SK-N-MC (cell line): ENCODE data around the gene ASTN2.

ENCODE experiments used
- DNase-seq: peaks from one replicate; pipeline ENCODE4 v3.0.0-alpha.2; 2011; ENCODE audit warnings: low read depth, low spot score
- H3K27ac ChIP-seq: fragments of 200-600 bp; sonication (generic); 2 replicates; pipeline ENCODE4 v1.5.1; 2016; ENCODE audit warnings: mixed run types
- H3K36me3 ChIP-seq: fragments of 200-600 bp; sonication (generic); 2 replicates; pipeline ENCODE4 v1.6.1; 2017; ENCODE audit warnings: antibody characterized with exemption, low read length, mixed read lengths; ENCODE audit not compliant: insufficient read depth
- H3K4me3 ChIP-seq: fragments of 200-600 bp; sonication (generic); 2 replicates; pipeline ENCODE4 v1.5.1; 2016
- H3K9ac ChIP-seq: fragments of 200-600 bp; sonication (generic); 2 replicates; pipeline ENCODE4 v1.8.0; 2017; ENCODE audit warnings: mixed run types, mixed read lengths; ENCODE audit not compliant: insufficient read length
- H3K9me3 ChIP-seq: fragments of 200-600 bp; sonication (generic); 2 replicates; pipeline ENCODE4 v1.6.1; 2017; ENCODE audit warnings: low read depth, mild to moderate bottlenecking, antibody characterized with exemption, low read length, moderate library complexity, mixed read lengths
- EZH2 ChIP-seq: fragments of 200-600 bp; sonication (generic); IDR thresholded peaks from one replicate; pipeline ENCODE4 v1.6.1; 2017; ENCODE audit warnings: antibody characterized with exemption
- FOXP2 ChIP-seq: optimal IDR thresholded peaks from 2 replicates; pipeline ENCODE3; 2011; ENCODE audit warnings: mild to moderate bottlenecking, moderate library complexity; ENCODE audit not compliant: insufficient read depth; ENCODE audit errors: extremely low read length, control extremely low read depth
- POLR2AphosphoS5 ChIP-seq: IDR thresholded peaks from 2 replicates; pipeline ENCODE4 v1.6.1; 2012; ENCODE audit warnings: mild to moderate bottlenecking, low read depth, low read length, borderline replicate concordance

ASTN2 gene

DNA sequence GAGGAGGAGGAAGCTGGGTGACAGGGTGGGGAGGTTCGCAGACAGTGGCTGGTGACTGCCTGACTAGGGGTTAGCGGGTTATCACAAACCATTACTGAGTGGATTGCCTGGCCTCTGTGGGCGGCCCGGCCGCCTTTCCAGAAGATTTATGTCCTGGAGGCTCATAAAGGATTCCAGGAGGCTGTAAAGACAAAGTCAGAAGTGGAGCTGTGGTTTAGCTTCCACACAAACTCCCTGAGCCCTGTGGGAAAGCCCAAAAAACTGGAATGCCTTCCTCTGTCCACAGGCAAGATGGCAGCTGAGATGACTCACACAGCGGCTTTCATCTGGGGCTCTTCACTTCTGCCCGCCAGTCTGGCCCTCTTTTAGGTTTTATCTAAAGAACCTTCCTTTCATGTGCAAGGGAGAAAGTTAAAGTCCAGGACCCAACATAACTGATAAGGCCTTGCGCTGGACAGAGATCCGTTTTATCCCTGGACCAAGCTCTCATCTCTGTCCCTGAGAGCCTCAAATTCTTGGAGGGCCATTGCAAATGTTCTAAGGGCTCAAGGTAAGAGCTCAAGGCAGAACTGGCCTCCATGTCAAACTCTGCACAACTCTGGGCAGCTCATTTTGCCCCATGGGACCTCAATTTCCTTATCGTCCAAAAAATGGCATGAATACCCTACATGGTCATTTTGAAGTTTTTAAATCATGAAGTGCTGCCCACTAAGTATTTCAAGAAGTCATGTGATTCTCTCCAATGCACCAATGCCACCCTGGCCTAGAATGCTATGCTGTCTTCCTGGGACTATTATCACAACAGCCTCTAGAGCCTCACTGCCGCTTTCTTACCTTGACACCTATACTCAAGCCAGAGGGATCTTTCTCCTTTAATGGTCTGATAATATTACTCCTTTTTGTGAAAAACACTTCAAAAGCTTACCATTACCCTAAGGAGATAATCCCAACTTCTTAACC is 977.2 kb downstream of the ASTN2 start:
- no peak overlapping the region for H3K9ac ChIP-seq
- H3K36me3 ChIP-seq = no peaks in the 10 kb centered on the region
- no peak overlapping the region for H3K4me3 ChIP-seq
- H3K27ac ChIP-seq = no peak overlapping the region
- TF ChIP-seq FOXP2 (no peak), POLR2AphosphoS5 (no peak), EZH2 (no peak)
- DNase-seq = no peak
- no peaks in the 10 kb centered on the region for H3K9me3 ChIP-seq

DNA sequence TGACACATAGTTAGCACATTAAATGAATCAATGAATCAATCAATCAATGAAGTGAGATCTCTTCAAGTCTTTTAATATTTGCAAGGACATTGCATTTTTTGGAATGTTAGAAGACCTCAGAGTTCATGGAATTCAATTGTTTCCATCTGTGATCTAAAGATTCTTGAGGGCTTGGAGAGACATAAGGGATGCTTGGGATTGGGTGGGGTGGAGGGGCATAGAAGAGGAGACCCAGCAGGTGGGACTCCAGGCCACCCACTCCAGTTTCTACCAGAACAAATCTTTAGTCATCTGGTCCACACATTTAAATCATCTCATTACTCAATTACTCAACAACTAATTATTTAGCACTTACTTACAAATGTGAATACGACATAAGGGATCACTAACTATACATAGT is 978.7 kb downstream of the ASTN2 start:
- Histone ChIP-seq H3K27ac (no peak overlapping the region), H3K36me3 (no peaks in the 10 kb centered on the region), H3K4me3 (no peak overlapping the region), H3K9me3 (no peaks in the 10 kb centered on the region), H3K9ac (no peak overlapping the region)
- TF ChIP-seq EZH2 = no peak
- no peak for TF ChIP-seq FOXP2
- no peak for TF ChIP-seq POLR2AphosphoS5
- DNase-seq = no peak

GRCh38 chr9:116435706-116436105 is 979.2 kb downstream of the ASTN2 start:
- H3K27ac ChIP-seq = no peak overlapping the region
- H3K9ac ChIP-seq = no peak overlapping the region
- no peak overlapping the region for H3K4me3 ChIP-seq
- H3K36me3 ChIP-seq = no peaks in the 10 kb centered on the region
- TF ChIP-seq POLR2AphosphoS5 = no peak
- TF ChIP-seq FOXP2 = no peak
- TF ChIP-seq EZH2 = no peak
- no peaks in the 10 kb centered on the region for H3K9me3 ChIP-seq
- DNase-seq = no peak

DNA sequence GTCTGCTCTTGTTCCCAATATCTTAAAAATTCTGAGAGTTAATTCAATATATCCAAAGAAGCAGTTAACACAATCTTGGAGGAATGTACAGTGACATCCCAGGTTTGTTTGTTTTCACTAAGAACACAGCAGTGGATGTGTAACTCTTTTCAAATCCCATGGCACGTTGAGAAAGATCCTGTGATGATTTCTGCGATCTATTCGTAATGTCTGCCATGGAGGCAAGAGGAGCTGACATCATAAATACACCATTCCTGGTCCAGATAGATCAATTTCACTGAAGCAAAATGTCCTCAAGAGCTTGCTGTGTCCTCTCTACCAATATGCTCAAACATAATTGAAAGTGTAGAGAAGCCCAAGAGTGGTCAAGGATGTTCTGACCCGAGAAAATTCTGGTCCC is 980.5 kb downstream of the ASTN2 start:
- H3K9me3 ChIP-seq = no peaks in the 10 kb centered on the region
- DNase-seq = no peak
- no peak for TF ChIP-seq POLR2AphosphoS5
- no peak for TF ChIP-seq FOXP2
- TF ChIP-seq EZH2 = no peak

DNA sequence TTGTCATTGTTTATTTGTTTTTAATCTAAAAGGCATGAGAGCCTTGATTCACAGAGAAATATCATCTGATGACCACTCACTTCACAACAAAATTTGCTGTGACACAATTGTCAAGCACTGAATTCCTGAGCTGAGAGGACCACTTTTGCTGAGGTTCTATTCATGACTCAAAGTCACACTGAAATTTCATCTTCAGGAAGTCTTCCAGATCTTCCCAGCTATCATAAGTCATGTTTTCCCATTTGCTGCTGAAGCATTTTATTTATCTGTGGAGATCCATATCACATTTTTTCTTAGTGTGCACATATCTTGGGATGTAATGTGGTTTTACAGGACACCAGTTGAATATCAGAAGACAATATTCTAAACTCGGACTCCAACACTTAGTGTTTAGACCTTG is 982.8 kb downstream of the ASTN2 start:
- H3K4me3 ChIP-seq = no peak overlapping the region
- no peaks in the 10 kb centered on the region for H3K9me3 ChIP-seq
- H3K27ac ChIP-seq = no peak overlapping the region
- DNase-seq = no peak
- no peak overlapping the region for H3K9ac ChIP-seq
- TF ChIP-seq EZH2 (no peak), FOXP2 (no peak), POLR2AphosphoS5 (no peak)
- H3K36me3 ChIP-seq = no peaks in the 10 kb centered on the region

More for the DNA sequence above, 980.5 kb downstream of the ASTN2 start:
- Histone ChIP-seq H3K27ac (no peak overlapping the region), H3K4me3 (no peak overlapping the region), H3K36me3 (no peaks in the 10 kb centered on the region), H3K9ac (no peak overlapping the region)

- Histone ChIP-seq H3K9ac (no peak overlapping the region), H3K9me3 (no peaks in the 10 kb centered on the region), H3K36me3 (no peaks in the 10 kb centered on the region), H3K27ac (no peak overlapping the region), H3K4me3 (no peak overlapping the region)
- TF ChIP-seq FOXP2 = no peak
- DNase-seq = no peak
Observed at GRCh38 chr9:116430849-116431248, 984.0 kb downstream of the ASTN2 start.

GRCh38 chr9:116425244-116425643 is 989.6 kb downstream of the ASTN2 start:
- Histone ChIP-seq H3K9me3 (no peaks in the 10 kb centered on the region), H3K27ac (no peak overlapping the region), H3K4me3 (no peak overlapping the region), H3K36me3 (no peaks in the 10 kb centered on the region), H3K9ac (no peak overlapping the region)
- no peak for TF ChIP-seq FOXP2
- TF ChIP-seq POLR2AphosphoS5 = no peak
- no peak for TF ChIP-seq EZH2
- DNase-seq = no peak

DNA sequence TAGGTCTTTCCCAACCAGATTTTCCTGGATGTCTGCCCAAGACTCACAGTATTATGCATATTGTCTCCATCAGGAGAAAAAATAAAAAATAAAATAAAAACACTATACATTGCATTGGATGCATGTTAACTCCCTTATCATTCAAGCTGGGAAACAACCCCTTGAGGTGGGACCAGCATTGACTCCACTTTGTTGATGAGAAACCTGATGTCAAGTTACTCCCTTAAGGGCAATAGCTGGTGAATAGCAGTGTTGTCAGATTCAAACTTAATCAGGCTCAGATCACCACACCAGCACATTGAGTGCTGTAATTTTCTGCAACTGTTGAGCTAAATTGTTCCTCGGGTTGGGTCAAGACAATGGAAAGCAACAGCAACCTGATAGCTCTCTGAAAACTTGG is 991.7 kb downstream of the ASTN2 start:
- Histone ChIP-seq H3K36me3 (no peaks in the 10 kb centered on the region), H3K9me3 (no peaks in the 10 kb centered on the region), H3K9ac (no peak overlapping the region), H3K4me3 (no peak overlapping the region), H3K27ac (no peak overlapping the region)
- no peak for DNase-seq
- no peak for TF ChIP-seq FOXP2

DNA sequence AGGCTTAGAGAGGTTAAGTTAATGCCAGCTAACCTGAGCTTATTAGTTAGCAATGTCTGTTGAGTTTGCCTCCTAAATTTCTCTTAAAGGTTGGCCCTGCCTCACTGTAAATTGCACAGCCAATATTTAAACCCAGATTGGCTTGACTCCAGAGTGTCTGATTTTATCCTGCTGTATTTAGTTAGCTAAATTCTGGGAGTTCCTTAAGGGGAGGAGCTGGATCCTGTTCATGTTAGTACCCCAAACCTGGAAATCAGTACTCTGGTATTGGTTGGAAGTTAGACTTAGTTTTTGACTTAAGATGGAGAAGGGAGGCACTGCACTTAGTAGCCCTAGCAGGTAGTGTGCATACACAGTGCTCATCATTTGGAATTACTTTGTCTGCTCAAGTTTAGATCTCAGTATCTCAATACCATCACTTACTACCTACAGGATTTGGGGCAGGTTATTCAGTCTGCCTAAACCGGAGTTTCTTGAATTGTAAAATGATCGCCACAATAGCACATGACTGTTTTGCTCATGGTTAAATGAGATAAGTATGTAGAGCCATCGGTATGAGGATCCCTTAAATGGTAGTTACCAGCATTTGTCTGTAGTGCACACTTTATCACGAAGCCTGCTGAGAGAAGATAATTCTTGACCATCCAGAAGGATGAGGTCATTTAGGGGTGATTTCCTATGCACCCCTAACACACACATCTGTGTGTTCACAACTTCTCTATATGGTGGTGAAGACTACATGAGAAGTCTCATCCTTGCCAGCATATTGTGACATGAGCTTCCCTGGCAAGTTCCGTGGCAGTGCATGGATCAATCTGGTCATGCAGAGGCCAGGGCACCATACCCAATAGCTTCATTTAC is 992.5 kb downstream of the ASTN2 start:
- no peak overlapping the region for H3K27ac ChIP-seq
- H3K9me3 ChIP-seq = no peaks in the 10 kb centered on the region
- TF ChIP-seq FOXP2 = no peak
- TF ChIP-seq EZH2 = no peak
- TF ChIP-seq POLR2AphosphoS5 = no peak

More for the DNA sequence above, 992.5 kb downstream of the ASTN2 start:
- Histone ChIP-seq H3K9ac (no peak overlapping the region), H3K36me3 (no peaks in the 10 kb centered on the region), H3K4me3 (no peak overlapping the region)
- DNase-seq = no peak
